Neural progenitor cell (in vitro differentiated cells): Measurements from ENCODE around the gene AOC3.
"Not testable (repeated sequence)": the region's sequence is repeated elsewhere in the genome, so short reads cannot be mapped to it uniquely, and the experiment has no call there.

Experiments used
- CTCF ChIP-seq: fragments of 200-600 bp; sonication (generic); IDR thresholded peaks from 2 replicates; pipeline ENCODE4 v1.5.1; 2017; ENCODE audit warnings: antibody characterized with exemption, mild to moderate bottlenecking
- EZH2 ChIP-seq: fragments of 200-600 bp; sonication (generic); IDR thresholded peaks from 2 replicates; pipeline ENCODE4 v1.6.1; 2017; ENCODE audit warnings: antibody characterized with exemption, mild to moderate bottlenecking, moderate library complexity
- EZH2phosphoT487 ChIP-seq: fragments of 200-600 bp; sonication (generic); IDR thresholded peaks from 2 replicates; pipeline ENCODE4 v1.6.1; 2017; ENCODE audit warnings: antibody characterized with exemption

- TF ChIP-seq CTCF, EZH2phosphoT487, EZH2: not testable (repeated sequence)
Measured at GRCh38 chr17:42851371-42852240, 607 bp downstream of the AOC3 start.
